K562 (cell line): ENCODE measurements around the gene P2RY13.

Experiments
- CREM ChIP-seq: IDR thresholded peaks from 2 replicates; pipeline ENCODE4 v1.6.1; 2014; ENCODE audit warnings: antibody characterized with exemption, low read depth
- GABPA ChIP-seq: fragments of 200-800 bp; sonication (Bioruptor generic); conservative IDR thresholded peaks from 2 replicates; pipeline ENCODE4 v1.6.1; 2016; ENCODE audit warnings: low read depth, missing genetic modification characterization, missing compliant biosample characterization
- GATAD2A ChIP-seq: fragments of 450-650 bp; IDR thresholded peaks from 2 replicates; pipeline ENCODE4 v1.6.1; 2017
- MAFK ChIP-seq: IDR thresholded peaks from 2 replicates; pipeline ENCODE4 v1.6.1; 2011; ENCODE audit warnings: low read length, improper control_type of control experiment
- MEF2A ChIP-seq: IDR thresholded peaks from 2 replicates; pipeline ENCODE4 v1.6.1; 2011; ENCODE audit warnings: low read depth, mild to moderate bottlenecking, low read length, moderate library complexity; ENCODE audit not compliant: control insufficient read depth
- NR1H2 ChIP-seq: sonication (generic); formaldehyde crosslinking; IDR thresholded peaks from 2 replicates; pipeline ENCODE4 v1.4.0; 2020; ENCODE audit warnings: mild to moderate bottlenecking, missing genetic modification reagents

DNA sequence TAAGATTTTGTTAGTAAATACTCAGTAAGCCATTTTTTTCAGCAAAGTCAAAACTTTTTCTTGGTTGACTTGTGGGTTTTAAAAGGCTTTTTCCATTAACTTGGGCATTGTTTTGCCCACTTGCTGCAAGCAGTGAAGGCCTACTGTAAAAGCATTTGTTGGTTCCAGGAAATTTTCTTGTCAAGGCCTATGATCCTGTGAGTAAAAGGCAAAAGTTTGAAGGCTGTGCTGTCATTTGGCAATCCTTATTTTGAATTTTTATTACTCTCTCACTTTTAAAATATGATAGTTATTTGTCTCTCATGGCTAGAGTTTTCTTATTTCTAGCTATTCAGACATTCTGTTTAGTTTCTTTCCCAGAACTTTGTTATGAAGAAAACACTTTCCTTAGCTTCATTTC lies 42.2 kb upstream of the P2RY13 start:
- TF ChIP-seq NR1H2 (CRISPR knock-in tag) (no peak), GATAD2A (no peak), CREM (no peak), MEF2A (no peak), GABPA (tag) (no peak), MAFK (no peak)
